ENCODE data around the gene DUSP15.

- no peak for TF ChIP-seq POLR2AphosphoS5 (IDR thresholded peaks at IDR 0.05; ENCODE audit: low read depth)
- no peak for TF ChIP-seq CTCF (IDR thresholded peaks at IDR 0.05; ENCODE audit: insufficient read depth, low read length)
- TF ChIP-seq REST (IDR thresholded peaks at IDR 0.05; ENCODE audit: insufficient replicate concordance, low read depth), result no peak
Measured at GRCh38 chr20:31820228-31820627, 50.1 kb downstream of the DUSP15 start.

All from HL-60 (cell line).